GM21367 (cell line): ENCODE results near the gene NLRC3.
"Not testable (repeated sequence)": the region's sequence is repeated elsewhere in the genome, so short reads cannot be mapped to it uniquely, and the experiment has no call there.

ENCODE experiments used
- ATAC-seq: cut with Tn5 transposase; IDR thresholded peaks from one replicate; pipeline ENCODE4 v1.9.1; 2021; ENCODE audit not compliant: unreplicated experiment

Gene NLRC3

GRCh38 chr16:3548859-3549258 is 28.3 kb downstream of the NLRC3 start:
- ATAC-seq, result no peak

DNA sequence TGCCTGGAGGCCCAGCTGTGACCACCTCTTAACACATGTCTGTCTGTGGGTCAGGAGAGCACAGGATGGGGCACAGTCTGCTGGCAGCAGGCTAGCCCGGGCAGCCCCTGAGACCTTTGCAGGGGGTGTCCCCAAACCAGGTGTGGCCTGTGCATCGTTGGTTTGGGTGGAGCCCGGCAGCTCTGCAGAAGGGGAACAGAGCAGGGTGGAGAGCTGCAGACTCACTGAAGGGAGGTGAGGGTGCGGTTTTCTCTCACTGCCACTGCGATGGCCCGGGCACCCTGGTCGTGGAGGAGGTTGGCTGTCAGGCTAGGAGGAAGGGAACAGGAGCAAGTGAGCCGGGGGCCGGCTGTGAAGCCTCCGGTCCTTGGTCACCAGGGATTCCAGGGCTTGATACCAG is 28.8 kb downstream of the NLRC3 start:
- no peak for ATAC-seq

- no peak for ATAC-seq
These were observed 30.1 kb downstream of the NLRC3 start for GRCh38 chr16:3546986-3547682.

DNA sequence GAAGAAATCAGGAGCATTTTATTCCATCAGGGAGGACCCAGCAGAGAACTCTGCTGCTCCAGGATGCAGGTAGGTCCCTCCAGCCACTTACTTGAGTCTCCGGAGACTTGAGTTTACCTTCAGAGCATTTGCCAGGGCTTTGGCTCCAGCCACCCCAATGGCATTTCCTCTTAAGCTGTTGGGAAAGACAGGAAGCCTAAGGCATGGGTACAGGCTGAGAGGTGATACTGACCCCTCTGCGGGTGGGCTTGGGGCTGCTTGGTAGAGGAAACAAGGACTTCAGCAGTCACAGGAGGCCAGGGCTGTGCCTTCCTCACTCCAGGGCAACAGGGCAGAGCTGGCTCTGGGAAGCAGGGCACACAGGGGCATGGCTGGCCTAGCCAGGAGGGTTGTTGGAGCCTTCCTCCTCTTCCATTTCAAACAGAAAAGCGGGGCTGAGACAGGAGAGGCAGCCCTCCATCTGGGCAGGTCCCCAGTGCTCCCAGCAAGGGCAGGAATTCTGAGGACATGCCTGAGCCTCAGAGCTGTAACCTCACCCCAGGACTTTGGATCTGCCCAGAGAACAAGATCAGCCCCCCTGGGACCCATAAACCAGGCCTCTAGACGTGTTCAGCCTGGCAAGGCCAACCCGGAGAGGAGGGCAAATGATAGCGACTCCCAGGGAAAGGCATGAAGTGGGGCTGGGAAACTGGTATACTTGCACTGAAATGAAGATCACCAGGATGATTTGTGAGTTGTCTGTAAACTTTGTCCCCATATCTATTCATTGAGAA is 34.4 kb downstream of the NLRC3 start:
- ATAC-seq, result no peak

GRCh38 chr16:3541527-3542155 is 35.6 kb downstream of the NLRC3 start:
- no peak for ATAC-seq

DNA sequence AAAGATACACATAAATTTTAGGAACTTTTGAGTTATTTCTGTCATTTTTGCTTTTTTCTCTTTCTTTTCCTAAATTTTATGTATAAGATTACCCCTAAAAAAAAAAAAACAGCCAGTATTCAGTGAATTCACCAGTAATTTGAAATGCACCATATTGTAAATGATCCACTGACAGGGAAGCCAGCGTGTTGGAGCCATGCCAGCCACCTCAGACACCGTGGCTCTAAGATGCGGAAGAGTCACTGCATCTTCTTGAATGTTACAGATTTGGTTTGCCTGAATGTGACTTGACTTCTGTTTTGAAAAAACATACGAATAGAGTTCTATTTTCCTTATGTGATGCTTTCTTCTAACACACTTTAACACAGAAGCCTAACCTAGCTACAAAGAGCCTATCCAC is 39.0 kb downstream of the NLRC3 start:
- no peak for ATAC-seq

GRCh38 chr16:3536851-3537250 is 40.4 kb downstream of the NLRC3 start:
- ATAC-seq, result no peak

- ATAC-seq, result no peak
These were observed 40.9 kb downstream of the NLRC3 start for GRCh38 chr16:3536271-3536731.

- ATAC-seq, result no peak
These were observed 43.1 kb downstream of the NLRC3 start for GRCh38 chr16:3534126-3534525.

DNA sequence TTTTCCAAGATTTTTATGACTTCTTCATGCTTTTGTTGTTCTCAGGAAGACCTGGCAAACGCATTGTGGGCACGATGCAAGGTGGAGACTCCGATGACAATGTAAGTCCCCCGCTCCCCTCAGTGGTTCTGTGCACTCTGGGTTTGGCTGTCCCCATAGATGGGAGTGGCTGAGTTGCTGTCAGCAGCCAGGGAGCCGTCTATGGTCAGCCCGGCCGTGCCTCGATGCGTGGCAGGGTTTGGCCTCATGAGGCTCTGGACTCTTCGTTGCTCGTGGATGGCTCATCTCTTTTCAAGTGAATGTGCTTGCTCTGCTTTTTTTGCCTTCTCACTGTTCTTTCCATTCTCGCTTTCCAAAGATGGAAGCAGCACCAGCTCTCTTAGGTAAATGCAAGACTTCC is 44.5 kb downstream of the NLRC3 start:
- ATAC-seq, result no peak

- ATAC-seq, result no peak
These were observed 46.8 kb downstream of the NLRC3 start for GRCh38 chr16:3530371-3530914.

DNA sequence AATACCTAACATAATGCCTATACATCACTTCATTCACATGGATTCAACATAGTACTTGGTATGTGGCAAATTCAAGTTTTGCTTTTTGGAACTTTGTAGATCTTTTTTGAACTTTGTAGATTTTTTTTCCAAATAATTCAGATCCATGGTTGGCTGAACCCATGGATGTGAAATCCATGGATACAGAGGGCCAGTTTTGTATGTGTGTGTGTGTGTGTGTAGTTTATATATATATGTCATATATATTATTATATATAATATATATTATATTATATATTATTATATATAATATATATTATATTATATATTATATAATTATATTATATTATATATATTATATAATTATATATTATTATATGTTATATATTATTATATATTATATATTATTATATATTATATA is 48.0 kb downstream of the NLRC3 start:
- ATAC-seq, result no peak

DNA sequence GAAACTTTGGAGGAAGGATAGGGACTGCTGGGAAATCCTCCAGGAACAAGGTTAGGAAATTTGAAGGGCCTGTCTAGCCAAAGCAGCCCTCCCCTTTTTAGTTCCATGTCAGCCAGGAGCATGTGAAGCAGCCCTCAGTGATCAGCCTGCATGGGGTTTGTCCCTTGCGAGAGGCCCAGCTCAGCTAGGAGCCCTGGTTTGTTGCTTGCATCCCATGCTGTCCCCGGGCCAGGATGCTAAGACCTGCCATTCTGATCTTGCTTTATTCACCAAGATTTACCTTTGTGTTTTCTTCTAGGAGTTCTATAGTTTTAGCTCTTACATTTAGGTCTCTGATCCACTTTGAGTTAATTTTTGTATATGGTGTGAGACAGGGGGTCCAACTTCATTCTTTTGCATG is 48.8 kb downstream of the NLRC3 start:
- ATAC-seq, result no peak

DNA sequence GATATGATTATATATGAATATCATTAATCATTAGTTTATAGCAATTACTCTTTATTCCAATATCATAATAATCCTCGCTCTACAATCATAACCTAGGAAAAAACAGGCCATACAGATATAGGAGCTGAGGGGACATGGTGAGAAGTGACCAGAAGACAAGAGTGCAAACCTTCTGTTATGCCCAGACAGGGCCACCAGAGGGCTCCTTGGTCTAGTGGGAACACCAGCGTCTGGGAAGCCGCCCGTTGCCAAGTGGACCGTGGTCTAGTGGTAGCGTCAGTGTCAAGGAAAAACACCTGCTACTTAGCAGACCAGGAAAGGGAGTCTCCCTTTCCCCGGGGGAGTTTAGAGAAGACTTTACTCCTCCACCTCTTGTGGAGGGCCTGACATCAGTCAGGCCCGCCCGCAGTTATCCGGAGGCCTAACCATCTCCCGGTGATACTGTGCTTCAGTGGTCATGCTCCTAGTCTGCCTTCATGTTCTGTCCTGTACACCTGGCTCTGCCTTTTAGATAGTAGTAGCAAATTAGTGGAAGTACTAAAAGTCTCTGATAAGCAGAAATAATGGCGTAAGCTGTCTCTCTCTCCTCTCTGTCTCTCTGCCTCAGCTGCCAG is 49.9 kb downstream of the NLRC3 start:
- not testable (repeated sequence) for ATAC-seq

- ATAC-seq, result no peak
These were observed 51.3 kb downstream of the NLRC3 start for GRCh38 chr16:3525951-3526350.

DNA sequence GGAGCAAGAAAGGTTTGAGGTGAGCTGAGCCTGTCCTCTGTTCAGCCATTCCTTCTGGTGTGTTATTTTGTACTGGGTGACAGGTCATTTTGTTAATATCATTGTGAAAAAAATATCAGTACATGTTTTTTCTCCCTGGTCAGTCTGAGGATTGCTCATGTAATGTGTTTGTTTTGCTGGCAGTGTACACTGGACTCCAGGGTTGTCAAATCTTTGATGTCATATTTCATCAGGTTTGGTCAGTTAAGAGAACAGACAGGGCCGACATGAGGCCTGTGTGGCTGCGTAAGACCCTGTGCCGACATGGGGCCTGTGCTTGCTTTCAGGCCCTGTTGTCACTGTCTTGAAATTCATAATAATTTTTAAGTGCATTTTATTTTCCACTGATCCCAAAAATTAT is 53.9 kb downstream of the NLRC3 start:
- ATAC-seq, result no peak

- no peak for ATAC-seq
These were observed 56.4 kb downstream of the NLRC3 start for GRCh38 chr16:3520841-3521240.

GRCh38 chr16:3520413-3520812 is 56.8 kb downstream of the NLRC3 start:
- no peak for ATAC-seq

GRCh38 chr16:3519581-3519980 is 57.6 kb downstream of the NLRC3 start:
- no peak for ATAC-seq

- ATAC-seq, result no peak
These were observed 58.2 kb downstream of the NLRC3 start for GRCh38 chr16:3518986-3519348.

DNA sequence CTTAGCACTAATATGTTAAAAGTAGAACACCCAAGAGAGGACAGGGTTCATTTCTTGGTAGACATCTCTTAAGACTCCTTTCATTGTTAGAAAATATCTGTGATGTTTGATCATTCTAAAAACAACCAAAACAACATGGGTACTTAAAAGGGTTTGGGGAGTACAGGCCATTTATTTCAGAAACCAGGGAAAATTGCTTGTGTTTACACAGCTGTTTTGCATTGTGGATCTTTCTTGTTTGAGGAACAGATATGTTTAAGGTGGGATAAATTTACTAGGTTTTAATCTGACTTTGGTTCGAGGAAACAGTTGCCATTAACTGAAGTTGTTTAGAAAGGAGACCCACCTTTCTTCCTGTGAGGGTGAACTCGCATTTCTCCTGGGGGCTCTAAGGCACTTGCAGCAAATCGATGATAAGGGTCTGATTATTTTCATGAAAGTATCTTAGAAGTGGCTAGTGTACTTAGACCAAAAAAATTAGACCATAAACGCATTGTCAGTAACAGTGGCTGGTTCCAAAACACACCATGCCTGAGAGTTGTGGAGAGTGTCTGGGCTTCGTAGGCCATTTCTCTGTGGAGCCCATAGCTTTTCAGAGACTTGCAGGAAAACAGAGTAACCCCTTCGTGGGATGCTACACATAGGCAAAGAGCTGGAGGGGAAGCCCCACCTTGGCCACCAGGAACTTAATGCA is 58.8 kb downstream of the NLRC3 start:
- no peak for ATAC-seq
